Measurements from ENCODE around the gene HPN.

Gene HPN

DNA sequence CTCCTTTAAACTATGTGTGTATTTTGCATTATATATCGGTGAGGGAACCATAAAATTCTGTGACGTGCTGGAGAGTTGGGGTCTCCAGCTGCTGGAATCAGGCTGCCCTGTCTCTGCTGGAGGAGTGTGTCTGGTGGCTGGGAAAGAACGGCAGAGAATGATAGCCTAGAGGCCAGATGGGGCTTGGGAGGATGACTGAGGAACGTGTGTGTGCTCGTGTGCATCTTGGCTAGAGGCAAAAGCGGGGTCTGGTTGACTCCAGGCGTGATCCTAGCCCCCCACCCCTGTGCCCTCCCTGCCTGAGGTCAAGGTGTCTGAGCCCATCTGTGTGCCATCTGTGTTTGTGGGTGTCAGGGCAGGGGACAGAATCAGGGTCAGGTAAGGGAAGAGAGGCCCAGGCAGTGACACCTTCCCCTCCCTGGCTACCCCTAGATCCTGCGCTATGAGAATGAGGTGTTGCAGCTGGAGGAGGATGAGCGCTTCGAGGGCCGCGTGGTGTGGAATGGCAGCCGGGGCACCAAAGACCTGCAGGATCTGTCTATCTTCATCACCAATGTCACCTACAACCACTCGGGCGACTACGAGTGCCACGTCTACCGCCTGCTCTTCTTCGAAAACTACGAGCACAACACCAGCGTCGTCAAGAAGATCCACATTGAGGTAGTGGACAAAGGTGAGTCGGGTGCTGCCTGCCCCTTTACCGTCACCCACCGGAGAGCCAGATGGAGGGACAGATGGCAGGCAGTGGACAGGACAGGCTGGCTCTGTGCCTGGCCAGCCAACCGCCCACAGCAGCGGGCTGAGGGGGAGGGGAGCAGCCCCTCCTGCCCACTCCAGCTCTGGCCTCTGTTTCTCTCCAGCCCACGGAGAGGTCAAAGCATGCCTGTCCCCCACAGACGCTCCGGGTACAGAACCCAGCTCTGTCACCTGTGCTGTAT, 8.2 kb upstream of the HPN start:
- no peaks in the 10 kb centered on the region for H3F3A ChIP-seq (ENCODE audit: low read depth)
- H3K4me1 ChIP-seq (ENCODE audit: insufficient read depth, low read length, poor library complexity, severe bottlenecking) = no peaks in the 10 kb centered on the region
- no peaks in the 10 kb centered on the region for H3K36me3 ChIP-seq (ENCODE audit: insufficient read depth, low read length)
- no peak overlapping the region for H3K4me3 ChIP-seq (ENCODE audit: low read length, poor library complexity, severe bottlenecking)
- no peaks in the 10 kb centered on the region for H3K9me3 ChIP-seq (ENCODE audit: insufficient read depth, low read depth, low read length)
- no peak overlapping the region for H3K9ac ChIP-seq (ENCODE audit: low read depth, low read length, poor library complexity, severe bottlenecking)
- TF ChIP-seq, protein P1, sequence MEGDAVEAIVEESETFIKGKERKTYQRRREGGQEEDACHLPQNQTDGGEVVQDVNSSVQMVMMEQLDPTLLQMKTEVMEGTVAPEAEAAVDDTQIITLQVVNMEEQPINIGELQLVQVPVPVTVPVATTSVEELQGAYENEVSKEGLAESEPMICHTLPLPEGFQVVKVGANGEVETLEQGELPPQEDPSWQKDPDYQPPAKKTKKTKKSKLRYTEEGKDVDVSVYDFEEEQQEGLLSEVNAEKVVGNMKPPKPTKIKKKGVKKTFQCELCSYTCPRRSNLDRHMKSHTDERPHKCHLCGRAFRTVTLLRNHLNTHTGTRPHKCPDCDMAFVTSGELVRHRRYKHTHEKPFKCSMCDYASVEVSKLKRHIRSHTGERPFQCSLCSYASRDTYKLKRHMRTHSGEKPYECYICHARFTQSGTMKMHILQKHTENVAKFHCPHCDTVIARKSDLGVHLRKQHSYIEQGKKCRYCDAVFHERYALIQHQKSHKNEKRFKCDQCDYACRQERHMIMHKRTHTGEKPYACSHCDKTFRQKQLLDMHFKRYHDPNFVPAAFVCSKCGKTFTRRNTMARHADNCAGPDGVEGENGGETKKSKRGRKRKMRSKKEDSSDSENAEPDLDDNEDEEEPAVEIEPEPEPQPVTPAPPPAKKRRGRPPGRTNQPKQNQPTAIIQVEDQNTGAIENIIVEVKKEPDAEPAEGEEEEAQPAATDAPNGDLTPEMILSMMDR (conservative IDR thresholded peaks at IDR 0.05; ENCODE audit: low read length) = no peak
- peaks cover 11% of the 10 kb centered on the region for H3K27me3 ChIP-seq (ENCODE audit: insufficient read depth, low read length, poor library complexity, severe bottlenecking)
- H2AFZ ChIP-seq (ENCODE audit: low read length) = no peak overlapping the region
- H3K4me2 ChIP-seq (ENCODE audit: low read depth, low read length, poor library complexity, severe bottlenecking) = no peak overlapping the region
- no peaks in the 10 kb centered on the region for H3K79me2 ChIP-seq (ENCODE audit: insufficient read depth, low read length)
- H4K20me1 ChIP-seq (ENCODE audit: insufficient read depth, low read length, poor library complexity, severe bottlenecking) = no peaks in the 10 kb centered on the region
- H3K9me2 ChIP-seq (replicated peaks; ENCODE audit: low read depth, low read length) = no peaks in the 10 kb centered on the region

DNA sequence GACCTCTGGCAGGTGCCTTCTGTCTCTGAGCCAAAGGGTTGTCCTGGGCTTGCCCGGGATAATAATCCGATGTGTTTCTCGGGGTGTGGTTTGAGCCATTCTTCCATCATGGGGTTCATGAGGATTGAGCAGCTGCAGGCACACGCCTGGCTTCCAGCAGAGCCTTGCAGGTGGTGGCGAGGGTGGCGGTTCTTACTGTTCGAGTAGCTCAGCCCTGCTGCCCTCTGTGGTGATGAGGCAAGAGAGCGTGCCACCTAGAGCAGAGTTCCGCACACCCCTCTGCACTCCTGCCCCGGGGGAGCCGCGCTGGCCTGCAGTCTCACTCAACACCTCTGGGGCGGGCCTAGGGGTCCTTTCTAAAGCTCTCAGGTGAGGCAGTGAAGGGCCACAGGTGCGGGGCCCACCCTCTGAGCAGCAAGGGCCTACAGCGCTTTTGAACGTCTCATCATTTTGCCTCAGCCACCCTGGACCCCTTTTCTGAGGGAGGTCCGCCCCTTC, 7.5 kb upstream of the HPN start:
- Histone ChIP-seq H3K9me3 (ENCODE audit: insufficient read depth, low read depth, low read length) (no peaks in the 10 kb centered on the region), H3K36me3 (ENCODE audit: insufficient read depth, low read length) (no peaks in the 10 kb centered on the region), H3K9ac (ENCODE audit: low read depth, low read length, poor library complexity, severe bottlenecking) (no peak overlapping the region), H2AFZ (ENCODE audit: low read length) (no peak overlapping the region), H3K9me2 (replicated peaks; ENCODE audit: low read depth, low read length) (no peaks in the 10 kb centered on the region), H3K27me3 (ENCODE audit: insufficient read depth, low read length, poor library complexity, severe bottlenecking) (peaks cover 11% of the 10 kb centered on the region), H3K79me2 (ENCODE audit: insufficient read depth, low read length) (no peaks in the 10 kb centered on the region), H3K4me2 (ENCODE audit: low read depth, low read length, poor library complexity, severe bottlenecking) (no peak overlapping the region), H3F3A (ENCODE audit: low read depth) (no peaks in the 10 kb centered on the region), H3K4me3 (ENCODE audit: low read length, poor library complexity, severe bottlenecking) (no peak overlapping the region), H4K20me1 (ENCODE audit: insufficient read depth, low read length, poor library complexity, severe bottlenecking) (no peaks in the 10 kb centered on the region), H3K4me1 (ENCODE audit: insufficient read depth, low read length, poor library complexity, severe bottlenecking) (no peaks in the 10 kb centered on the region)
- TF ChIP-seq, protein P1 (conservative IDR thresholded peaks at IDR 0.05; ENCODE audit: low read length) = no peak
- TF ChIP-seq EZH2phosphoT487 (IDR thresholded peaks at IDR 0.05; ENCODE audit: borderline replicate concordance) = no peak

DNA sequence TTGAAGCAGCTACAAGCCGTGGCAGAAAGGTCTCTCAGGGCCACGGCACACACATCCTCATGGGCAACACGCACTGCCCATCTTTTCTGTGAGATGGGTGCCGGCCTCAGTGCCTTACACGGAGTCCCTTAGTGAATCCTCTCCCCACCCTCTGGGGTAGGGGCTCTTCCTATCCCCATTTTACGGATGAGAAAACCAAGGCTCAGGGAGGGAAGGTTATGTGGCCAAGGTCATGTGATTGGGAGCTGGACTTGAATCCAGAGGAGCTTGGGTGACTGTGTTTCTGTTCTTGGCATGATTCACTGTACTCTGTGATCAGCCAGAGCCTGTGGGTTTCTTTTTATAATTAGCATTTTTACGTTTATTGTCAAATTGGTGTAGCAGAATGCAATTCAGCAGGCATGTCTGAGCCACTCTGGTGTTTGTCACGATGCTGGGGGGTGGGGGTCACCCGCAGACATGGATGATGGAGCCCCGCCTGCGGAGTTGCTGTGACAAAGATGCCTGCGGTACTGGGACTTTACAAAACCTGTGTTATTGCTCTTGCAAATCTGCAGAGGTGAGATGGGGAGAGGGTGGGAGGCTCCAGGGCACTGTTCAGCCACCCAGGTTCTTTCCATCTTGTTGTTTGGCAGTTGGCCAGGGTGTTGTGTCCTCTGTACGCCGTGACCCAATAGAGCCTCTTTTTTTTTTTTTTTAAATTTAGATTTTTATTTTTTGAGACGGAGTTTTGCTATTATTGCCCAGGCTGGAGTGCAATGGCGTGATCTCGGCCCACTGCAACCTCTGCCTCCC, 6.7 kb upstream of the HPN start:
- H3K4me1 ChIP-seq (ENCODE audit: insufficient read depth, low read length, poor library complexity, severe bottlenecking) = no peaks in the 10 kb centered on the region
- no peaks in the 10 kb centered on the region for H3F3A ChIP-seq (ENCODE audit: low read depth)
- H3K9me2 ChIP-seq (replicated peaks; ENCODE audit: low read depth, low read length) = no peaks in the 10 kb centered on the region
- TF ChIP-seq, protein P1 (conservative IDR thresholded peaks at IDR 0.05; ENCODE audit: low read length) = no peak
- no peak for TF ChIP-seq EZH2phosphoT487 (IDR thresholded peaks at IDR 0.05; ENCODE audit: borderline replicate concordance)
- no peaks in the 10 kb centered on the region for H3K9me3 ChIP-seq (ENCODE audit: insufficient read depth, low read depth, low read length)
- H4K20me1 ChIP-seq (ENCODE audit: insufficient read depth, low read length, poor library complexity, severe bottlenecking) = no peaks in the 10 kb centered on the region
- no peaks in the 10 kb centered on the region for H3K36me3 ChIP-seq (ENCODE audit: insufficient read depth, low read length)
- H3K4me2 ChIP-seq (ENCODE audit: low read depth, low read length, poor library complexity, severe bottlenecking) = no peak overlapping the region
- peaks cover 11% of the 10 kb centered on the region for H3K27me3 ChIP-seq (ENCODE audit: insufficient read depth, low read length, poor library complexity, severe bottlenecking)
- H3K9ac ChIP-seq (ENCODE audit: low read depth, low read length, poor library complexity, severe bottlenecking) = no peak overlapping the region
- no peaks in the 10 kb centered on the region for H3K79me2 ChIP-seq (ENCODE audit: insufficient read depth, low read length)
- no peak overlapping the region for H2AFZ ChIP-seq (ENCODE audit: low read length)
- no peak overlapping the region for H3K4me3 ChIP-seq (ENCODE audit: low read length, poor library complexity, severe bottlenecking)

All from Loucy (cell line).